Measurements from ENCODE around the gene PGR.

Gene PGR

GRCh38 chr11:101129203-101129943, at the start of gene PGR:
Gene PGR, minus strand, starts transcription at chr11:101129813. Its CDS starts 743 bp downstream, at chr11:101129070.
- Histone ChIP-seq H3K27me3 (ENCODE audit: control insufficient read depth, insufficient read depth, low read length) (peaks cover 82% of the 10 kb centered on the region), H3K9me3 (ENCODE audit: control insufficient read depth, insufficient read depth, low read length) (no peaks in the 10 kb centered on the region), H3K27ac (ENCODE audit: low read depth, low read length) (no peak within 1 kb of the TSS), H3K9ac (ENCODE audit: low read depth, low read length) (no peak within 1 kb of the TSS), H3K4me1 (ENCODE audit: control insufficient read depth, insufficient read depth, low read length) (peaks cover 2% of the 10 kb centered on the region; the same call in 1 of the 2 replicates), H3K36me3 (ENCODE audit: control insufficient read depth, insufficient read depth, low read length) (no peaks in the 10 kb centered on the region), H3K4me3 (ENCODE audit: low read depth, low read length) (peak within 1 kb of the TSS; percentile 65)

- H3K36me3 ChIP-seq (ENCODE audit: control insufficient read depth, insufficient read depth, low read length) = no peaks in the 10 kb centered on the region
- no peak overlapping the region for H3K9ac ChIP-seq (ENCODE audit: low read depth, low read length)
- H3K9me3 ChIP-seq (ENCODE audit: control insufficient read depth, insufficient read depth, low read length) = no peaks in the 10 kb centered on the region
- H3K4me3 ChIP-seq (ENCODE audit: low read depth, low read length) = no peak overlapping the region
- no peaks in the 10 kb centered on the region for H3K27me3 ChIP-seq (ENCODE audit: control insufficient read depth, insufficient read depth, low read length)
- H3K4me1 ChIP-seq (ENCODE audit: control insufficient read depth, insufficient read depth, low read length) = no peaks in the 10 kb centered on the region
- H3K27ac ChIP-seq (ENCODE audit: low read depth, low read length) = no peak overlapping the region
Measured at GRCh38 chr11:101176381-101176780, 46.8 kb upstream of the PGR start.

- no peaks in the 10 kb centered on the region for H3K27me3 ChIP-seq (ENCODE audit: control insufficient read depth, insufficient read depth, low read length)
- H3K9ac ChIP-seq (ENCODE audit: low read depth, low read length) = no peak overlapping the region
- H3K4me3 ChIP-seq (ENCODE audit: low read depth, low read length) = no peak overlapping the region
- H3K9me3 ChIP-seq (ENCODE audit: control insufficient read depth, insufficient read depth, low read length) = no peaks in the 10 kb centered on the region
- no peak overlapping the region for H3K27ac ChIP-seq (ENCODE audit: low read depth, low read length)
- H3K4me1 ChIP-seq (ENCODE audit: control insufficient read depth, insufficient read depth, low read length) = no peaks in the 10 kb centered on the region
- H3K36me3 ChIP-seq (ENCODE audit: control insufficient read depth, insufficient read depth, low read length) = no peaks in the 10 kb centered on the region
Measured at GRCh38 chr11:101169944-101170343, 40.3 kb upstream of the PGR start.

GRCh38 chr11:101166038-101166437, 36.4 kb upstream of the PGR start:
- Histone ChIP-seq H3K36me3 (ENCODE audit: control insufficient read depth, insufficient read depth, low read length) (no peaks in the 10 kb centered on the region), H3K27me3 (ENCODE audit: control insufficient read depth, insufficient read depth, low read length) (no peaks in the 10 kb centered on the region), H3K4me1 (ENCODE audit: control insufficient read depth, insufficient read depth, low read length) (no peaks in the 10 kb centered on the region), H3K27ac (ENCODE audit: low read depth, low read length) (no peak overlapping the region), H3K4me3 (ENCODE audit: low read depth, low read length) (no peak overlapping the region), H3K9ac (ENCODE audit: low read depth, low read length) (no peak overlapping the region), H3K9me3 (ENCODE audit: control insufficient read depth, insufficient read depth, low read length) (no peaks in the 10 kb centered on the region)

- Histone ChIP-seq H3K9ac (ENCODE audit: low read depth, low read length) (no peak overlapping the region), H3K27ac (ENCODE audit: low read depth, low read length) (no peak overlapping the region), H3K36me3 (ENCODE audit: control insufficient read depth, insufficient read depth, low read length) (no peaks in the 10 kb centered on the region), H3K4me3 (ENCODE audit: low read depth, low read length) (no peak overlapping the region), H3K27me3 (ENCODE audit: control insufficient read depth, insufficient read depth, low read length) (no peaks in the 10 kb centered on the region), H3K4me1 (ENCODE audit: control insufficient read depth, insufficient read depth, low read length) (no peaks in the 10 kb centered on the region), H3K9me3 (ENCODE audit: control insufficient read depth, insufficient read depth, low read length) (peaks cover 3% of the 10 kb centered on the region; the same call in 1 of the 2 replicates)
Measured at GRCh38 chr11:101158119-101158518, 28.5 kb upstream of the PGR start.

GRCh38 chr11:101138245-101138930, 8.8 kb upstream of the PGR start:
- H3K4me1 ChIP-seq (ENCODE audit: control insufficient read depth, insufficient read depth, low read length) = no peaks in the 10 kb centered on the region
- H3K36me3 ChIP-seq (ENCODE audit: control insufficient read depth, insufficient read depth, low read length) = no peaks in the 10 kb centered on the region
- no peak overlapping the region for H3K9ac ChIP-seq (ENCODE audit: low read depth, low read length)
- H3K27me3 ChIP-seq (ENCODE audit: control insufficient read depth, insufficient read depth, low read length) = no peaks in the 10 kb centered on the region
- no peak overlapping the region for H3K27ac ChIP-seq (ENCODE audit: low read depth, low read length)
- no peaks in the 10 kb centered on the region for H3K9me3 ChIP-seq (ENCODE audit: control insufficient read depth, insufficient read depth, low read length)
- H3K4me3 ChIP-seq (ENCODE audit: low read depth, low read length) = no peak overlapping the region

GRCh38 chr11:101133190-101133589, 3.6 kb upstream of the PGR start:
- Histone ChIP-seq H3K27ac (ENCODE audit: low read depth, low read length) (no peak overlapping the region), H3K4me1 (ENCODE audit: control insufficient read depth, insufficient read depth, low read length) (peaks cover 2% of the 10 kb centered on the region; the same call in 1 of the 2 replicates), H3K9ac (ENCODE audit: low read depth, low read length) (no peak overlapping the region), H3K4me3 (ENCODE audit: low read depth, low read length) (no peak overlapping the region), H3K9me3 (ENCODE audit: control insufficient read depth, insufficient read depth, low read length) (no peaks in the 10 kb centered on the region), H3K36me3 (ENCODE audit: control insufficient read depth, insufficient read depth, low read length) (no peaks in the 10 kb centered on the region), H3K27me3 (ENCODE audit: control insufficient read depth, insufficient read depth, low read length) (peaks cover 46% of the 10 kb centered on the region)

- Histone ChIP-seq H3K36me3 (ENCODE audit: control insufficient read depth, insufficient read depth, low read length) (no peaks in the 10 kb centered on the region), H3K27ac (ENCODE audit: low read depth, low read length) (no peak overlapping the region), H3K4me1 (ENCODE audit: control insufficient read depth, insufficient read depth, low read length) (peaks cover 2% of the 10 kb centered on the region; the same call in 1 of the 2 replicates), H3K27me3 (ENCODE audit: control insufficient read depth, insufficient read depth, low read length) (peaks cover 82% of the 10 kb centered on the region), H3K4me3 (ENCODE audit: low read depth, low read length) (peak overlapping the region; percentile 65), H3K9me3 (ENCODE audit: control insufficient read depth, insufficient read depth, low read length) (no peaks in the 10 kb centered on the region), H3K9ac (ENCODE audit: low read depth, low read length) (no peak overlapping the region)
Measured at GRCh38 chr11:101128571-101129202, 926 bp downstream of the PGR start.

- H3K36me3 ChIP-seq (ENCODE audit: control insufficient read depth, insufficient read depth, low read length) = no peaks in the 10 kb centered on the region
- peaks cover 2% of the 10 kb centered on the region; the same call in 1 of the 2 replicates for H3K4me1 ChIP-seq (ENCODE audit: control insufficient read depth, insufficient read depth, low read length)
- peaks cover 79% of the 10 kb centered on the region for H3K27me3 ChIP-seq (ENCODE audit: control insufficient read depth, insufficient read depth, low read length)
- no peak overlapping the region for H3K27ac ChIP-seq (ENCODE audit: low read depth, low read length)
- H3K4me3 ChIP-seq (ENCODE audit: low read depth, low read length) = peak overlapping the region; percentile 65
- no peak overlapping the region for H3K9ac ChIP-seq (ENCODE audit: low read depth, low read length)
- no peaks in the 10 kb centered on the region for H3K9me3 ChIP-seq (ENCODE audit: control insufficient read depth, insufficient read depth, low read length)
Measured at GRCh38 chr11:101127699-101128570, 1.7 kb downstream of the PGR start.

GRCh38 chr11:101127197-101127698, 2.4 kb downstream of the PGR start:
- Histone ChIP-seq H3K36me3 (ENCODE audit: control insufficient read depth, insufficient read depth, low read length) (no peaks in the 10 kb centered on the region), H3K9me3 (ENCODE audit: control insufficient read depth, insufficient read depth, low read length) (no peaks in the 10 kb centered on the region), H3K27ac (ENCODE audit: low read depth, low read length) (no peak overlapping the region), H3K4me3 (ENCODE audit: low read depth, low read length) (peak overlapping the region; percentile 65), H3K4me1 (ENCODE audit: control insufficient read depth, insufficient read depth, low read length) (peaks cover 2% of the 10 kb centered on the region; the same call in 1 of the 2 replicates), H3K9ac (ENCODE audit: low read depth, low read length) (no peak overlapping the region), H3K27me3 (ENCODE audit: control insufficient read depth, insufficient read depth, low read length) (peaks cover 77% of the 10 kb centered on the region)

Data from HUES48 (cell line).